Measurements from ENCODE around the gene PRRG3. TPM values are rescaled to one million over a fixed set of nuclear protein-coding genes. Genes with fewer than 3 reads are reported as not detected.

PRRG3 gene
- total RNA-seq (2021) (5.1 to 9.8 TPM (median 7.1 TPM) in 3 replicates), Bru-seq, nascent RNA (percentile 54 among the genes with signal in this experiment)
- long read RNA-seq, experiment 1, partial matches to known transcripts: 0 of 2 reads
- long read RNA-seq, experiment 1, other reads (novel, unspliced or antisense): 2 of 2 reads
- long read RNA-seq, experiment 2, partial matches to known transcripts: 0 of 4 reads
- long read RNA-seq, experiment 2, other reads (novel, unspliced or antisense): 4 of 4 reads
- long read RNA-seq, experiment 3: 0 reads

GRCh38 chrX:151694661-151695582 is at the start of gene PRRG3:
Gene PRRG3 (plus strand): TSS chrX:151695458. CDS start chrX:151698815, 3,357 bp downstream.
- 0 out of 2 replicates have a peak, but pooled peaks have one; percentile 20 for TF ChIP-seq MAX (CRISPR knock-in tag; IDR thresholded peaks at IDR 0.05)
- no peak for TF ChIP-seq ETV6 (CRISPR knock-in tag; IDR thresholded peaks at IDR 0.05)
- Mint-ChIP-seq H3K9me3 (no peaks in the 10 kb centered on the region), H3K27ac (no peak within 1 kb of the TSS), H3K36me3 (0 out of 2 replicates have a peak, but pooled peaks cover 2% of the 10 kb centered on the region), H3K4me1 (peaks cover 14% of the 10 kb centered on the region), H3K4me3 (peak within 1 kb of the TSS; percentile 77), H3K27me3 (ENCODE audit: low read depth) (peaks cover 13% of the 10 kb centered on the region)
- ChIA-PET CTCF (no interaction called here), POLR2A (interaction anchor here (0.9 kb wide), 1 partner anchor 19 kb away, joined by 3 read pairs; no protein-coding TSS in a partner anchor)
- DNase-seq (ENCODE audit: low spot score): peak; percentile 30
- ATAC-seq: peak; percentile 74

- DNase-seq (ENCODE audit: low spot score) (peak; percentile 10), ATAC-seq (peak; percentile 58)
- Mint-ChIP-seq H3K36me3 (no peaks in the 10 kb centered on the region), H3K27ac (no peak overlapping the region), H3K4me1 (peaks cover 4% of the 10 kb centered on the region; the same call in 1 of the 2 replicates), H3K27me3 (ENCODE audit: low read depth) (peaks cover 4% of the 10 kb centered on the region; the same call in 1 of the 2 replicates), H3K9me3 (no peaks in the 10 kb centered on the region), H3K4me3 (no peak overlapping the region)
- CTCF ChIA-PET: interaction anchor here (1.2 kb wide), 1 partner anchor 524 kb away, joined by 4 read pairs; no protein-coding TSS in a partner anchor
- POLR2A ChIA-PET: interaction anchor here (0.6 kb wide), 1 partner anchor 559 kb away, joined by 4 read pairs; no protein-coding TSS in a partner anchor
- TF ChIP-seq STAT6 (CRISPR knock-in tag; conservative IDR thresholded peaks at IDR 0.05; ENCODE audit: low read depth): no peak
- no peak for TF ChIP-seq FOXK1 (CRISPR knock-in tag; IDR thresholded peaks at IDR 0.05)
- no peak for TF ChIP-seq ZSCAN18 (CRISPR knock-in tag; IDR thresholded peaks at IDR 0.05)
- no peak for TF ChIP-seq ZNF423 (CRISPR knock-in tag; IDR thresholded peaks at IDR 0.05)
- TF ChIP-seq CDX4 (CRISPR knock-in tag; IDR thresholded peaks at IDR 0.05; ENCODE audit: borderline replicate concordance): no peak
- TF ChIP-seq TEAD1 (CRISPR knock-in tag; IDR thresholded peaks at IDR 0.05): no peak
- no peak for TF ChIP-seq ZNF425 (CRISPR knock-in tag; conservative IDR thresholded peaks at IDR 0.05)
- TF ChIP-seq ZNF512 (CRISPR knock-in tag; IDR thresholded peaks at IDR 0.05; ENCODE audit: borderline replicate concordance): no peak
- no peak for TF ChIP-seq ATF6 (CRISPR knock-in tag; IDR thresholded peaks at IDR 0.05)
- no peak for TF ChIP-seq SMAD3 (CRISPR knock-in tag; IDR thresholded peaks at IDR 0.05; ENCODE audit: borderline replicate concordance)
- no peak for TF ChIP-seq CBFB (CRISPR knock-in tag; IDR thresholded peaks at IDR 0.05; ENCODE audit: low read depth)
- TF ChIP-seq ZNF121 (CRISPR knock-in tag; IDR thresholded peaks at IDR 0.05): no peak
- no peak for TF ChIP-seq ZNF263 (CRISPR knock-in tag; IDR thresholded peaks at IDR 0.05; ENCODE audit: low read depth)
- no peak for TF ChIP-seq NR2C2 (CRISPR knock-in tag; IDR thresholded peaks at IDR 0.05)
These were observed 20.0 kb upstream of the PRRG3 start for GRCh38 chrX:151675121-151675746.

Data from WTC11 (cell line).